Uterus (tissue), 4 donors: ENCODE measurements around the gene PTPRM. TPM values are rescaled to one million over a fixed set of nuclear protein-coding genes. Genes with fewer than 3 reads are reported as not detected.

Source experiments
- DNase-seq, 2 donors: peaks; one replicate each; pipeline ENCODE4 v3.0.0-alpha.2; 2019 to 2020
- H3K27ac ChIP-seq, 2 donors: fragments of 200-600 bp; sonication (generic); 1 replicate in 1 of 2; 2 replicates in 1 of 2; pipeline ENCODE4 v1.5.1; 2016 to 2018
- H3K27me3 ChIP-seq, 2 donors: fragments of 200-600 bp; sonication (generic); one replicate each; pipeline ENCODE4 v1.5.1; 2018 to 2019; ENCODE audit warnings: control low read depth in 1 of 2
- H3K36me3 ChIP-seq, 2 donors: fragments of 200-600 bp; sonication (generic); one replicate each; pipeline ENCODE4 v1.5.1; 2019; ENCODE audit warnings: control low read depth in 1 of 2
- H3K4me1 ChIP-seq, 2 donors: fragments of 200-600 bp; sonication (generic); one replicate each; pipeline ENCODE4 v1.5.1; 2018 to 2019; ENCODE audit warnings: control low read depth in 1 of 2
- H3K4me3 ChIP-seq, 2 donors: fragments of 200-600 bp; sonication (generic); 1 replicate in 1 of 2; 2 replicates in 1 of 2; pipeline ENCODE4 v1.5.1; 2018 to 2019; ENCODE audit warnings: mild to moderate bottlenecking in 1 of 2
- H3K9me3 ChIP-seq, 2 donors: fragments of 200-600 bp; sonication (generic); one replicate each; pipeline ENCODE4 v1.5.1; 2019; ENCODE audit warnings: control low read depth in 1 of 2
- CTCF ChIP-seq, 4 experiments: fragments of 200-600 bp in 2 of 4; fragments of 450-650 bp in 2 of 4; sonication (generic) in 2 of 4; IDR thresholded peaks; one replicate each; pipeline ENCODE4 v1.5.1; 2016 to 2019; ENCODE audit warnings: antibody characterized with exemption in 4 of 4, mild to moderate bottlenecking in 2 of 4, moderate library complexity in 1 of 4
- POLR2A ChIP-seq, 2 donors: fragments of 450-650 bp; IDR thresholded peaks; one replicate each; pipeline ENCODE4 v1.6.1; 2016; ENCODE audit warnings: antibody characterized with exemption in 2 of 2, mild to moderate bottlenecking in 1 of 2, moderate library complexity in 1 of 2
- intact Hi-C: fragments of 100-400 bp; cut with DNase I; formaldehyde crosslinking; loops from one replicate; pipeline ENCODE4 v1.15.1; 2023; ENCODE audit warnings: low total_unique reads
- total RNA-seq, 4 donors: library from RNA; depleted of rRNA in 3 of 4; stranded (reverse); fragments of >200 nt in 3 of 4; gene quantifications; one replicate each; pipeline versions ENCODE4 v1.1.0 to v1.2.4, GENCODE V29; 2014 to 2023
- donor health status: DM: yes; HTN: yes; CAD: no.

Gene PTPRM
- total RNA-seq, 4 donors from 2014 or later = 62.0 to 127 (median 85.7) TPM

GRCh38 chr18:7523772-7524171 lies 43.3 kb upstream of the PTPRM start:
- Histone ChIP-seq H3K36me3 (no peaks in the 10 kb centered on the region), H3K4me3 (no peak overlapping the region), H3K9me3 (no peaks in the 10 kb centered on the region), H3K4me1 (no peaks in the 10 kb centered on the region), H3K27ac (peak overlapping the region in 1 of 2 donors; percentile 44), H3K27me3 (no peaks in the 10 kb centered on the region)
- TF ChIP-seq POLR2A (IDR thresholded peaks at IDR 0.05) (no peak), CTCF (IDR thresholded peaks at IDR 0.05) (no peak)
- intact Hi-C loops = no loop called here
- no peak for DNase-seq

GRCh38 chr18:7524786-7525185 lies 42.3 kb upstream of the PTPRM start:
- H3K4me1 ChIP-seq = no peaks in the 10 kb centered on the region
- TF ChIP-seq CTCF (IDR thresholded peaks at IDR 0.05) = no peak
- no peak for TF ChIP-seq POLR2A (IDR thresholded peaks at IDR 0.05)
- H3K36me3 ChIP-seq = no peaks in the 10 kb centered on the region
- H3K27ac ChIP-seq = peak overlapping the region; percentile 39 to 44
- intact Hi-C loops = no loop called here
- no peaks in the 10 kb centered on the region for H3K27me3 ChIP-seq
- no peak overlapping the region for H3K4me3 ChIP-seq
- peak; percentile 24 for DNase-seq
- H3K9me3 ChIP-seq = no peaks in the 10 kb centered on the region

GRCh38 chr18:7532942-7533341 lies 34.2 kb upstream of the PTPRM start:
- no peaks in the 10 kb centered on the region for H3K27me3 ChIP-seq
- TF ChIP-seq POLR2A (IDR thresholded peaks at IDR 0.05) (no peak), CTCF (IDR thresholded peaks at IDR 0.05) (no peak)
- no peak for DNase-seq
- intact Hi-C loops = no loop called here
- H3K4me3 ChIP-seq = no peak overlapping the region
- H3K27ac ChIP-seq = no peak overlapping the region
- H3K36me3 ChIP-seq = no peaks in the 10 kb centered on the region
- no peaks in the 10 kb centered on the region for H3K4me1 ChIP-seq
- H3K9me3 ChIP-seq = no peaks in the 10 kb centered on the region

GRCh38 chr18:7535436-7536205 lies 31.5 kb upstream of the PTPRM start:
- H3K36me3 ChIP-seq = no peaks in the 10 kb centered on the region
- TF ChIP-seq CTCF (IDR thresholded peaks at IDR 0.05) (no peak), POLR2A (IDR thresholded peaks at IDR 0.05) (no peak)
- no peaks in the 10 kb centered on the region for H3K4me1 ChIP-seq
- DNase-seq = no peak
- no peaks in the 10 kb centered on the region for H3K27me3 ChIP-seq
- intact Hi-C loops = no loop called here
- no peak overlapping the region for H3K4me3 ChIP-seq
- H3K9me3 ChIP-seq = no peaks in the 10 kb centered on the region
- H3K27ac ChIP-seq = no peak overlapping the region

- TF ChIP-seq CTCF (IDR thresholded peaks at IDR 0.05) (no peak), POLR2A (IDR thresholded peaks at IDR 0.05) (no peak)
- H3K4me3 ChIP-seq = no peak overlapping the region
- no peak overlapping the region for H3K27ac ChIP-seq
- H3K27me3 ChIP-seq = no peaks in the 10 kb centered on the region
- H3K4me1 ChIP-seq = no peaks in the 10 kb centered on the region
- no peaks in the 10 kb centered on the region for H3K36me3 ChIP-seq
- no peak for DNase-seq
- no peaks in the 10 kb centered on the region for H3K9me3 ChIP-seq
- intact Hi-C loops = no loop called here
These were observed 30.0 kb upstream of the PTPRM start for GRCh38 chr18:7537145-7537544.
